IPS DF 6.9 (cell line): Measurements from ENCODE around the gene RRP7A.
A peak's percentile ranks its signal among the peaks of the same experiment; 100 is the strongest.
"Not testable (repeated sequence)": the region's sequence is repeated elsewhere in the genome, so short reads cannot be mapped to it uniquely, and the experiment has no call there.

Source experiments
- DNase-seq: peaks from one replicate; pipeline ENCODE4 v3.0.0-alpha.2; 2013; ENCODE audit warnings: low read depth, low spot score
- H3K27ac ChIP-seq: one replicate; pipeline ENCODE4 v1.5.1; 2013; ENCODE audit warnings: low read length, control low read depth
- H3K27me3 ChIP-seq: 2 replicates; pipeline ENCODE4 v1.6.1; 2013; ENCODE audit warnings: mild to moderate bottlenecking, low read length; ENCODE audit not compliant: control insufficient read depth, insufficient read depth
- H3K36me3 ChIP-seq: 2 replicates; pipeline ENCODE4 v1.6.1; 2013; ENCODE audit warnings: low read length; ENCODE audit not compliant: control insufficient read depth, insufficient read depth
- H3K4me1 ChIP-seq: 2 replicates; pipeline ENCODE4 v1.6.1; 2013; ENCODE audit warnings: low read length; ENCODE audit not compliant: control insufficient read depth, insufficient read depth
- H3K4me3 ChIP-seq: 2 replicates; pipeline ENCODE4 v1.5.1; 2013; ENCODE audit warnings: mild to moderate bottlenecking, low read length
- H3K9me3 ChIP-seq: 2 replicates; pipeline ENCODE4 v1.6.1; 2013; ENCODE audit warnings: low read length, inconsistent platforms; ENCODE audit not compliant: control insufficient read depth, insufficient read depth
- WGBS: extraction: QIAGEN DNeasy Blood & Tissue Kit; methylation state at CpG from one replicate; pipeline ENCODE4 v1.1.7; 2013; ENCODE audit warnings: mixed read lengths, missing lambda C conversion rate; ENCODE audit not compliant: insufficient read length, insufficient coverage; 5-methylcytosine and 5-hydroxymethylcytosine counted together

Gene RRP7A

GRCh38 chr22:42536634-42537033, 17.0 kb upstream of the RRP7A start:
- DNase-seq, H3K4me1 ChIP-seq, H3K27me3 ChIP-seq, H3K36me3 ChIP-seq, H3K4me3 ChIP-seq, H3K27ac ChIP-seq, H3K9me3 ChIP-seq: not testable (repeated sequence)
- WGBS: no CpG with 5 or more reads among the region's 18 CpGs

- no peaks in the 10 kb centered on the region; the same call in 1 of the 2 replicates for H3K27me3 ChIP-seq
- H3K9me3 ChIP-seq: no peaks in the 10 kb centered on the region
- no peak overlapping the region for H3K27ac ChIP-seq
- no peak overlapping the region for H3K4me3 ChIP-seq
- WGBS: no CpG with 5 or more reads among the region's 7 CpGs
- no peak for DNase-seq
- H3K4me1 ChIP-seq: no peaks in the 10 kb centered on the region
- no peaks in the 10 kb centered on the region for H3K36me3 ChIP-seq
These were observed 16.6 kb upstream of the RRP7A start for GRCh38 chr22:42536166-42536565.

DNA sequence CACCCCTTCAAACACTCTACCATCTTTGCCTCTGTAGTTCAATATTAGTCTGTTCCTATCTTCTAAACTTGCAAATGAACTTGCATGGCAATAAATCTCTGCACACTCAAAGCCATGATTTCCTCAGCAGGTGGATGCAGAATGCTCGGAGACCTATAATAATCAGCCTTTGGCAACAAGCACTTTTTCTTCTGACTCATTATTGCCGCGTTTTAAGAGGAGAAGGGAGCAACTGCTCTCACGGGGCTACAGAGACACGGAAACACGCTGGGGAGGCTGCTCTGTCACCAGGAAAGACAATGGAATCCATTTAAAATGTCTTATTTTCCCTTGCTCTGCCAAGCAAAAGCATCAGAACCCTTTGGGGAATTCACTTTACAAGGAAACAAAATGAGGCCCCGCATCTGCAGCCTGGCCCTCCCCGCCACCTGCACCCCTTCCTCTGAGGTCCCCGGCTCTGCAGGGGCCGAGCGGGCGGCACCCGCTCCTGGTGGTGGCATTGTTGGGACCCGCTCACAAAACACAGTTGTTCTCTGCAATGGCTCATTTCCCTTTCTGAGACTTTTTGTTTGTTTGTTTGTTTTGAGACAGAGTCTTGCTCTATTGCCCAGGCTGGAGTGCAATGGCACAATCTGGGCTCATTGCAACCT, 15.6 kb upstream of the RRP7A start:
- H3K27ac ChIP-seq, H3K4me1 ChIP-seq, H3K36me3 ChIP-seq, H3K9me3 ChIP-seq, DNase-seq, H3K4me3 ChIP-seq, H3K27me3 ChIP-seq: not testable (repeated sequence)
- no CpG with 5 or more reads among the region's 14 CpGs for WGBS

DNA sequence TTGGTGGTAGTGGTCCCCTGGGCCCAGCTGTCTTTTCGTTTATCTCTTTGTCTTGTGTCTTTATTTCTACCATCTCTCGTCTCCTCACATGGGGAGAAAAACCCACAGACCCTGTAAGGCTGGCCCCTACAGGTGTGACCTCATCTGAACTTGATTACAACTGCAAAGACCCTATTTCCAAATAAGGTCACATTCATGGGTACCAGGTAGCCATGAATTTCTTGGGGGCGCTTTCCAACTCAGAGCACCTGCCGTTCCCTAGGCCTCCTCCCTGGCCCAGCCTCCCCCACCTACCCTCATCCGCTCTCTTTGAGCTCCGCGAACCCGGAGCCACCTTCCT, 14.0 kb upstream of the RRP7A start:
- no peak overlapping the region for H3K4me3 ChIP-seq
- no CpG with 5 or more reads among the region's 8 CpGs for WGBS
- DNase-seq: no peak
- H3K9me3 ChIP-seq: no peaks in the 10 kb centered on the region
- H3K27me3 ChIP-seq: no peaks in the 10 kb centered on the region; the same call in 1 of the 2 replicates
- no peaks in the 10 kb centered on the region for H3K4me1 ChIP-seq
- H3K27ac ChIP-seq: no peak overlapping the region
- H3K36me3 ChIP-seq: no peaks in the 10 kb centered on the region; the same call in 1 of the 2 replicates

DNA sequence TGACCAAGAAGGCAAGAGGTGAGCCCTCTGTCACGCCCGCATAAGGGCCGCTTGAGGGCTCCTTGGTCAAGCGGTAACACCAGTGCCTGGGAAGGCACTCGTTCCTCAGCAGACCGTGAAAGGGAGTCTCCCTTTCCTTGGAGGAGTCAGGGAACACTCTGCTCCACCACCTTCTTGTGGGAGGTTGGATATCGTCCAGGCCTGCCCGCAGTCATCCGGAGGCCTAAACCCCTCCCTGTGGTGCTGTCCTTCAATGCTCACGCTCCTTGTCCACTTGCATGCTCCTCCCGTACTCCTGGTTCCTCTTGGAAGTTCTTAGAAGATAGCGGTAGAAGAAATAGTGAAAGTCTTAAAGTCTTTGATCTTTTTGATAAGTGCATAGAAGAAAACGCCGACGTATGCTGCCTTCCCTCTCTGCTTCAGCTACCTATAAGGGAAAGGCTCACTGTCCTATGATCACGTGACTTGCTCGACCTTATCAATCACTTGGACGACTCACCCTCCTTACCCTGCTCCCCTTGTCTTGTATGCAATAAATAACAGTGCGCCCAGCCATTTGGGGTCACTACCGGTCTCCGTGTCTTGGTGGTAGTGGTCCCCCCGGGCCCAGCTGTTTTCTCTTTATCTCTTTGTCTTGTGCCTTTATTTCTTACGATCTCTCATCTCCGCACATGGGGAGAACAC, 11.9 kb upstream of the RRP7A start:
- no CpG with 5 or more reads among the region's 24 CpGs for WGBS
- DNase-seq, H3K36me3 ChIP-seq, H3K4me1 ChIP-seq, H3K27me3 ChIP-seq, H3K27ac ChIP-seq, H3K9me3 ChIP-seq, H3K4me3 ChIP-seq: not testable (repeated sequence)

GRCh38 chr22:42529435-42529834, 9.8 kb upstream of the RRP7A start:
- not testable (repeated sequence) for H3K4me3 ChIP-seq, H3K27me3 ChIP-seq, H3K9me3 ChIP-seq, H3K27ac ChIP-seq, H3K36me3 ChIP-seq, DNase-seq, H3K4me1 ChIP-seq
- WGBS: no CpG with 5 or more reads among the region's 8 CpGs

GRCh38 chr22:42528591-42529307, 9.2 kb upstream of the RRP7A start:
- no peaks in the 10 kb centered on the region; the same call in none of the 2 replicates for H3K27me3 ChIP-seq
- no peak overlapping the region for H3K27ac ChIP-seq
- H3K36me3 ChIP-seq: no peaks in the 10 kb centered on the region; the same call in 1 of the 2 replicates
- H3K4me1 ChIP-seq: no peaks in the 10 kb centered on the region
- no peak overlapping the region for H3K4me3 ChIP-seq
- WGBS: no CpG with 5 or more reads among the region's 11 CpGs
- no peak for DNase-seq
- H3K9me3 ChIP-seq: no peaks in the 10 kb centered on the region

DNA sequence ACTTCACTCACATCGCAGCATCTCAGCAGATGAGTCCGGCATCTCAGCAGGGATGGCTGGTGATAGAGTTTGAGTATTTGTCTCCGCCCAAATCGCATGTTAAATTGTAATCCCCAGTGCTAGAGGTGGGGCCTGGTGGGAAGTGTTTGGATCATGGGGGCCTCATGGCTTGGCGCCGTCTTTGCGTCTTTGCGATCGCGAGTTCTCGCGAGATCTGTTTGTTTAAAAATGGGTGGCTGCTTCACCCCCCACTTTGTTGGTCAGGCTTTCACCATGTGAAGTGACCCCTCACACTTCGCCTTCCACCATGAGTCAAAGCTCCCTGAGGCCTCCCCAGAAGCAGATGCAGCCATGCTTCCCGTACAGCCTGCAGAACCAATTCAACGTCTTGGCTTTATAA, 3.0 kb upstream of the RRP7A start:
- Histone ChIP-seq H3K4me1 (no peaks in the 10 kb centered on the region), H3K36me3 (peaks cover 3% of the 10 kb centered on the region; the same call in 1 of the 2 replicates), H3K27ac (no peak overlapping the region), H3K4me3 (no peak overlapping the region), H3K27me3 (no peaks in the 10 kb centered on the region; the same call in 1 of the 2 replicates), H3K9me3 (no peaks in the 10 kb centered on the region)
- no CpG with 5 or more reads among the region's 15 CpGs for WGBS
- no peak for DNase-seq

DNA sequence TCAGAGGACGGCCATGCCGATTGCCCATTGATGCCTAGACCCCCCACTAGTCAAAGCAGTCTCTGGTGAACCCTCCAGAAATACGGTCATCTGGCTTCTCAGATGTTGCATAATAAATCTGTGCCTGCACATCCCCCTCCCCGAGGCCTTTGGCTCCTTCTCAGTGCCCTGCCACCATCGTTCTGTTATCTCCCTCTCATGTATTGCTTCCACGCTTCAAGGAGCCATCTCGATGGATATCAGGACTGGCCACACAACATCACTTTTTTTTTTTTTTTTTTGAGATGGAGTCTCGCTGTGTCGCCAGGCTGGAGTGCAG, 1.6 kb upstream of the RRP7A start:
- WGBS: no CpG with 5 or more reads among the region's 9 CpGs
- H3K4me1 ChIP-seq: no peaks in the 10 kb centered on the region
- no peak for DNase-seq
- H3K27ac ChIP-seq: no peak overlapping the region
- H3K4me3 ChIP-seq: no peak overlapping the region
- no peaks in the 10 kb centered on the region for H3K27me3 ChIP-seq
- peaks cover 3% of the 10 kb centered on the region; the same call in 1 of the 2 replicates for H3K36me3 ChIP-seq
- no peaks in the 10 kb centered on the region for H3K9me3 ChIP-seq

DNA sequence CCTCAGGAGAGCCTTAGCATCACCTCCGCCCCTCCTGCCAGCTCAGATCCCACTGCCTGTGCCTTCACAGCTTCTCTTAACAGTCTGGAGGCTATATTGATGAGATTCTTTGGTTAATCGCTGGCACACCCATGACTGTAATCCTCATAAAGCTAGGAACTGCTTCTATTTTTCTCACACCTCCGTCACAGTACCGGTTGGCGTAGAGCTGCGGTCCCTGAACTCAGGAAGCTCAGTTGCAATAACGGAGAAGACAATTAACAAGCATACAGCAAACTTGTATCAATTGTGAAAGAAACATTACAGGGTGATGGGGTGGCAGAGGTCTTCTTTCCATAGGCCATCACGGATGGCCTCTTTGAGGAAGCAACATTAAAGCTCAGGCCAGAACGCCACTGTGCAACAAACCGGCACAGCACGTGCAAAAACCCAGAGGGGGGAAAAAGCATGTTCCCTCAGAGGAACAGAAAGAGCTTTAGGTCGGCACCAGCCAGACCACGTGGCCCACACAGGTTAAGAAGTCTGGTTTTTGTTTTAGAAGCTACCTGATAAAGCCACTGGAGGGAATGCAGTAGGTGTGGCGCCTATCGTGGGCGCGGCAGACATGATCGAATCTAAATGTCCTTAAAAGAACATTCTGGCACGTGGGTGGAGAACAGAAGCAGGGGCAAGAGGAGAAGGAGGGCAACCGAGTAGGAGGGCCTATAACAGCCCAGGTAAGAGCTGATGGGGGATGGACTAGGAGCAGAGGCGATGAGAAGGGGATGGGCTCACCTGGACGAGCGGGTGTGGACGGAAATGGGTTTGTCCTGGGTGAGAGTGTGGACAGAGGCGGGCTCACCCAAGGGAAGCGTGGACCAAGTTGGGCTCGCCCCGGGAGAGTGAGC, 715 bp downstream of the RRP7A start:
- WGBS: no CpG with 5 or more reads among the region's 28 CpGs
- not testable (repeated sequence) for H3K27ac ChIP-seq

More for the DNA sequence above, 715 bp downstream of the RRP7A start:
- not testable (repeated sequence) for H3K4me1 ChIP-seq, DNase-seq, H3K36me3 ChIP-seq, H3K9me3 ChIP-seq, H3K27me3 ChIP-seq
- peak overlapping the region; percentile 83; the same call in 1 of the 2 replicates for H3K4me3 ChIP-seq
